WERI-Rb-1 (cell line): Measurements from ENCODE around the gene MRPL39.

Source experiments
- DNase-seq: peaks from one replicate; pipeline ENCODE4 v3.0.0-alpha.2; 2020
- H3K27ac ChIP-seq: fragments of 250-450 bp; sonication (Bioruptor Pico); 2 replicates; pipeline ENCODE4 v1.5.1; 2020; ENCODE audit warnings: mild to moderate bottlenecking, moderate library complexity
- H3K27me3 ChIP-seq: fragments of 250-450 bp; sonication (Bioruptor Pico); 2 replicates; pipeline ENCODE4 v1.5.1; 2021; ENCODE audit warnings: mild to moderate bottlenecking, low read depth, moderate library complexity; ENCODE audit not compliant: insufficient read depth, severe bottlenecking
- H3K36me3 ChIP-seq: fragments of 250-450 bp; sonication (Bioruptor Pico); 2 replicates; pipeline ENCODE4 v1.5.1; 2020; ENCODE audit warnings: mild to moderate bottlenecking, moderate library complexity
- H3K4me3 ChIP-seq: 2 replicates; pipeline ENCODE4 v1.5.1; 2011; ENCODE audit warnings: low read depth, mild to moderate bottlenecking, control low read depth, low read length
- H3K9me3 ChIP-seq: fragments of 250-450 bp; sonication (Bioruptor Pico); 2 replicates; pipeline ENCODE4 v1.5.1; 2021; ENCODE audit warnings: mild to moderate bottlenecking, moderate library complexity; ENCODE audit not compliant: severe bottlenecking
- CTCF ChIP-seq: IDR thresholded peaks from 2 replicates; pipeline ENCODE4 v1.5.1; 2011; ENCODE audit warnings: low read depth, mild to moderate bottlenecking, control low read depth, inconsistent platforms, low read length

Gene MRPL39

GRCh38 chr21:25555492-25555891 is 51.8 kb downstream of the MRPL39 start:
- no peaks in the 10 kb centered on the region for H3K9me3 ChIP-seq
- DNase-seq, result no peak
- no peaks in the 10 kb centered on the region for H3K27me3 ChIP-seq
- H3K4me3 ChIP-seq, result no peak overlapping the region
- no peaks in the 10 kb centered on the region for H3K36me3 ChIP-seq
- no peak overlapping the region for H3K27ac ChIP-seq
- TF ChIP-seq CTCF, result no peak

- no peaks in the 10 kb centered on the region for H3K27me3 ChIP-seq
- DNase-seq, result no peak
- no peak for TF ChIP-seq CTCF
These were observed 54.4 kb downstream of the MRPL39 start for GRCh38 chr21:25552856-25553255.

GRCh38 chr21:25551569-25551968 is 55.7 kb downstream of the MRPL39 start:
- DNase-seq, result no peak
- no peak overlapping the region for H3K4me3 ChIP-seq
- no peak overlapping the region for H3K27ac ChIP-seq
- TF ChIP-seq CTCF, result no peak
- no peaks in the 10 kb centered on the region for H3K27me3 ChIP-seq
- H3K36me3 ChIP-seq, result no peaks in the 10 kb centered on the region
- no peaks in the 10 kb centered on the region for H3K9me3 ChIP-seq

More at GRCh38 chr21:25552856-25553255, 54.4 kb downstream of the MRPL39 start:
- H3K36me3 ChIP-seq, result no peaks in the 10 kb centered on the region
- H3K9me3 ChIP-seq, result no peaks in the 10 kb centered on the region
- no peak overlapping the region for H3K27ac ChIP-seq
- H3K4me3 ChIP-seq, result no peak overlapping the region

- Histone ChIP-seq H3K9me3 (no peaks in the 10 kb centered on the region), H3K36me3 (no peaks in the 10 kb centered on the region), H3K27me3 (no peaks in the 10 kb centered on the region), H3K27ac (no peak overlapping the region), H3K4me3 (no peak overlapping the region)
- no peak for TF ChIP-seq CTCF
- no peak for DNase-seq
These were observed 56.7 kb downstream of the MRPL39 start for GRCh38 chr21:25550352-25551120.

GRCh38 chr21:25541042-25541441 is 66.2 kb downstream of the MRPL39 start:
- H3K9me3 ChIP-seq, result peaks cover 9% of the 10 kb centered on the region
- peaks cover 3% of the 10 kb centered on the region; the same call in 1 of the 2 replicates for H3K36me3 ChIP-seq
- no peak for DNase-seq
- H3K27ac ChIP-seq, result no peak overlapping the region
- H3K4me3 ChIP-seq, result no peak overlapping the region
- TF ChIP-seq CTCF, result no peak
- no peaks in the 10 kb centered on the region for H3K27me3 ChIP-seq

- no peak overlapping the region for H3K4me3 ChIP-seq
- no peak for TF ChIP-seq CTCF
- DNase-seq, result no peak
- peaks cover 3% of the 10 kb centered on the region; the same call in 1 of the 2 replicates for H3K36me3 ChIP-seq
- H3K27me3 ChIP-seq, result no peaks in the 10 kb centered on the region
- H3K9me3 ChIP-seq, result peaks cover 9% of the 10 kb centered on the region
- H3K27ac ChIP-seq, result no peak overlapping the region
These were observed 67.7 kb downstream of the MRPL39 start for GRCh38 chr21:25539606-25540005.
